Kidney glomerular epithelial cell (primary cell): ENCODE data around the gene PTPRN2.

Experiments used
- DNase-seq: peaks from one replicate; lab custom pipeline; 2025; lab: John Stamatoyannopoulos, UW

PTPRN2 gene

GRCh38 chr7:158576050-158576762 is 11.4 kb downstream of the PTPRN2 start:
- DNase-seq = no peak

- no peak for DNase-seq
Observed at GRCh38 chr7:158574308-158575036, 13.2 kb downstream of the PTPRN2 start.

- DNase-seq = no peak
Observed at GRCh38 chr7:158573310-158573709, 14.3 kb downstream of the PTPRN2 start.

GRCh38 chr7:158572000-158572828 is 15.4 kb downstream of the PTPRN2 start:
- no peak for DNase-seq

- DNase-seq = no peak
Observed at GRCh38 chr7:158570449-158571170, 17.0 kb downstream of the PTPRN2 start.

- no peak for DNase-seq
Observed at GRCh38 chr7:158569858-158570323, 17.7 kb downstream of the PTPRN2 start.

- DNase-seq = no peak
Observed at GRCh38 chr7:158568974-158569857, 18.4 kb downstream of the PTPRN2 start.

- DNase-seq = no peak
Observed at GRCh38 chr7:158567153-158567603, 20.4 kb downstream of the PTPRN2 start.

- no peak for DNase-seq
Observed at GRCh38 chr7:158564663-158565035, 23.0 kb downstream of the PTPRN2 start.

GRCh38 chr7:158563911-158564662 is 23.5 kb downstream of the PTPRN2 start:
- no peak for DNase-seq

GRCh38 chr7:158563051-158563450 is 24.6 kb downstream of the PTPRN2 start:
- no peak for DNase-seq

- DNase-seq = no peak
Observed at GRCh38 chr7:158562517-158562916, 25.1 kb downstream of the PTPRN2 start.

- DNase-seq = no peak
Observed at GRCh38 chr7:158561659-158562058, 26.0 kb downstream of the PTPRN2 start.

GRCh38 chr7:158560386-158560785 is 27.2 kb downstream of the PTPRN2 start:
- no peak for DNase-seq

GRCh38 chr7:158559356-158559755 is 28.3 kb downstream of the PTPRN2 start:
- DNase-seq = no peak

- DNase-seq = no peak
Observed at GRCh38 chr7:158558816-158559215, 28.8 kb downstream of the PTPRN2 start.

GRCh38 chr7:158557441-158557755 is 30.2 kb downstream of the PTPRN2 start:
- DNase-seq = no peak

- DNase-seq = no peak
Observed at GRCh38 chr7:158556721-158557440, 30.7 kb downstream of the PTPRN2 start.

- DNase-seq = no peak
Observed at GRCh38 chr7:158555034-158555520, 32.5 kb downstream of the PTPRN2 start.
